Body of pancreas (tissue), 4 donors: ENCODE measurements around the gene ECD. TPM values are rescaled to one million over a fixed set of nuclear protein-coding genes. Genes with fewer than 3 reads are reported as not detected.

Source experiments
- ATAC-seq: fragments of 150-250 bp; one replicate; pipeline ENCODE4 v1.9.1; 2016
- DNase-seq, 4 donors: peaks; one replicate each; pipeline ENCODE4 v3.0.0-alpha.2; 2019
- H3K27ac ChIP-seq, 4 donors: fragments of 200-600 bp; sonication (generic); 1 replicate in 3 of 4; 2 replicates in 1 of 4; pipeline versions ENCODE4 v1.5.1 to v1.6.1; 2016 to 2019; ENCODE audit warnings: mild to moderate bottlenecking in 1 of 4, mixed read lengths in 1 of 4, moderate library complexity in 1 of 4
- H3K27me3 ChIP-seq, 2 donors: fragments of 200-600 bp; sonication (generic); one replicate each; pipeline ENCODE4 v1.6.0; 2016; ENCODE audit warnings: mild to moderate bottlenecking in 1 of 2
- H3K36me3 ChIP-seq, 2 donors: fragments of 200-600 bp; sonication (generic); replicated peaks in 1 of 2; 2 replicates each; pipeline ENCODE4 v1.5.1; 2016; ENCODE audit warnings: low read depth in 2 of 2; ENCODE audit not compliant: insufficient read depth in 1 of 2
- H3K4me1 ChIP-seq: fragments of 200-600 bp; sonication (generic); one replicate; pipeline ENCODE4 v1.6.0; 2016
- H3K4me3 ChIP-seq, 2 donors: fragments of 200-600 bp; sonication (generic); 1 replicate in 1 of 2; 2 replicates in 1 of 2; pipeline ENCODE4 v1.5.1; 2016 to 2019
- H3K9me3 ChIP-seq, 3 donors: fragments of 200-600 bp; sonication (generic); 1 replicate in 2 of 3; 2 replicates in 1 of 3; pipeline ENCODE4 v1.5.1; 2016
- POLR2A ChIP-seq, 3 donors: fragments of 450-650 bp; IDR thresholded peaks; one replicate each; pipeline ENCODE4 v1.6.1; 2016; ENCODE audit warnings: antibody characterized with exemption in 3 of 3, mild to moderate bottlenecking in 2 of 3
- WGBS, 2 donors: methylation state at CpG; one replicate each; pipeline ENCODE4 v1.1.5; 2017; 5-methylcytosine and 5-hydroxymethylcytosine counted together
- intact Hi-C: fragments of 100-400 bp; cut with DNase I; formaldehyde crosslinking; loops from one replicate; pipeline ENCODE4 v1.15.1; 2023
- total RNA-seq, 2 donors: library from RNA; depleted of rRNA; stranded (reverse); fragments of >200 nt; gene quantifications; one replicate each; pipeline ENCODE4 v1.1.0, GENCODE V29; 2016
- TF ChIP-seq, protein P1 (sequence below), 7 experiments: fragments of 450-650 bp in 4 of 7; fragments of 200-600 bp in 3 of 7; sonication (generic) in 3 of 7; IDR thresholded peaks; one replicate each; pipeline ENCODE4 v1.5.1; 2016 to 2019; ENCODE audit warnings: antibody characterized with exemption in 7 of 7

The ECD gene
- total RNA-seq, 2 donors from 2014 or later = 14.8 to 19.8 TPM

DNA sequence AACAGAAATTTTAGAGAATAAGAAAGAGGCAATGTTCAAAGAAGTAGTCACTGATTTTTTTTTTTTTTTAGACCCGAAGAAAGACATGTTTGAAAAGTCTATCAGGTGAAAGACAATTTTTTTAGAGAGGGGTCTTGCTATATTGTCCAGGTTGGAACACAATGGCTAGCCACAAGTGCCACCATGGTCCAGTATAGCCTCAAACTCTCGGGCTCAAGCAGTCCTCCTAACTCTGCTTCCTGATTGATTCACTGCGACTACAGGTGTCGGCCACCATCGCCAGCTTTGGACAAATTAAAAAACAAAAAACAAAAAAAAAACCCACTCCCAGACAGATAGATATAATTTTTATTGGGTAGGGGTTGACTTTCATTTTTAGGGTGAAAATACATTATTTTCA is 22.4 kb upstream of the ECD start:
- WGBS, 2 donors = 93 to 97% methylated on average over 5 of the region's 5 CpGs
- Histone ChIP-seq H3K36me3 (no peaks in the 10 kb centered on the region), H3K27me3 (no peaks in the 10 kb centered on the region), H3K27ac (no peak overlapping the region), H3K4me3 (no peak overlapping the region), H3K9me3 (no peaks in the 10 kb centered on the region), H3K4me1 (no peaks in the 10 kb centered on the region)
- intact Hi-C loops = no loop called here
- ATAC-seq (no peak), DNase-seq (no peak)
- no peak for TF ChIP-seq POLR2A (IDR thresholded peaks at IDR 0.05)
- TF ChIP-seq, protein P1, sequence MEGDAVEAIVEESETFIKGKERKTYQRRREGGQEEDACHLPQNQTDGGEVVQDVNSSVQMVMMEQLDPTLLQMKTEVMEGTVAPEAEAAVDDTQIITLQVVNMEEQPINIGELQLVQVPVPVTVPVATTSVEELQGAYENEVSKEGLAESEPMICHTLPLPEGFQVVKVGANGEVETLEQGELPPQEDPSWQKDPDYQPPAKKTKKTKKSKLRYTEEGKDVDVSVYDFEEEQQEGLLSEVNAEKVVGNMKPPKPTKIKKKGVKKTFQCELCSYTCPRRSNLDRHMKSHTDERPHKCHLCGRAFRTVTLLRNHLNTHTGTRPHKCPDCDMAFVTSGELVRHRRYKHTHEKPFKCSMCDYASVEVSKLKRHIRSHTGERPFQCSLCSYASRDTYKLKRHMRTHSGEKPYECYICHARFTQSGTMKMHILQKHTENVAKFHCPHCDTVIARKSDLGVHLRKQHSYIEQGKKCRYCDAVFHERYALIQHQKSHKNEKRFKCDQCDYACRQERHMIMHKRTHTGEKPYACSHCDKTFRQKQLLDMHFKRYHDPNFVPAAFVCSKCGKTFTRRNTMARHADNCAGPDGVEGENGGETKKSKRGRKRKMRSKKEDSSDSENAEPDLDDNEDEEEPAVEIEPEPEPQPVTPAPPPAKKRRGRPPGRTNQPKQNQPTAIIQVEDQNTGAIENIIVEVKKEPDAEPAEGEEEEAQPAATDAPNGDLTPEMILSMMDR (IDR thresholded peaks at IDR 0.05) = no peak

- Histone ChIP-seq H3K27ac (no peak overlapping the region), H3K9me3 (no peaks in the 10 kb centered on the region), H3K4me3 (no peak overlapping the region), H3K27me3 (no peaks in the 10 kb centered on the region), H3K4me1 (no peaks in the 10 kb centered on the region), H3K36me3 (no peaks in the 10 kb centered on the region)
- no peak for ATAC-seq
- 66 to 94% methylated on average over 1 of the region's 1 CpG for WGBS, 2 donors
- intact Hi-C loops = no loop called here
- DNase-seq = no peak
- no peak for TF ChIP-seq POLR2A (IDR thresholded peaks at IDR 0.05)
- TF ChIP-seq, protein P1 (IDR thresholded peaks at IDR 0.05) = no peak
Observed at GRCh38 chr10:73186266-73186665, 18.5 kb upstream of the ECD start.

DNA sequence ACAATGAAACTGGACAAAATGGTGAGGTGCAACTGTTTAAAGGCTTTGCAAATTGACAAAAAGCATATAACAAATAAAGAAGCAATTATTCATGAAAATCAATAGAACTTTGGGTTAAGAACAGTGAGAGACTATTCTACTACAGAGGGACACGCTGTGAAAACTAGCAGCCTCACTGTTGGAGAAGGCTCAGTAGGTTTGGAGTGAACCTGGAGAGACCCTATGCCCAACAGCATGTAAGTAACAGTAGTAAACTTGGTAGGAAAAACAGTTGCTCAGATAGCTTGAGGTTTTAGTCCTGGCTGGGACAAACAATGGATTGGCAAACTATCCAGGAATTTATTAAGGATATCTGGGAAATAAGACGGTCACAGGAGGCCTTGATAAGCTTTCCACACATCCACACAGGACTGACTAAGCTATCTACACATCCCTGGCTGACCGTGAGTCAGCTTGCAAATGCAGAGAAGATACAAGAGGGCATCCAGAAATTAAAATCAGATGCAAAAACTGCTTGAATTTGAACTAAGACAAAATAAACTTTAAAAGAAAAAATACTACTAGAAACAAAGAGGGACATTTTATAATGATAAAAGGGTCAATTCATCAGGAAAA is 16.0 kb upstream of the ECD start:
- no peaks in the 10 kb centered on the region for H3K36me3 ChIP-seq
- no peak overlapping the region for H3K4me3 ChIP-seq
- H3K9me3 ChIP-seq = no peaks in the 10 kb centered on the region
- no peak for ATAC-seq
- H3K27ac ChIP-seq = no peak overlapping the region
- 81 to 82% methylated on average over 3 of the region's 3 CpGs for WGBS, 2 donors
- intact Hi-C loops = no loop called here
- TF ChIP-seq, protein P1 (IDR thresholded peaks at IDR 0.05) = no peak
- no peak for TF ChIP-seq POLR2A (IDR thresholded peaks at IDR 0.05)
- no peaks in the 10 kb centered on the region for H3K4me1 ChIP-seq
- DNase-seq = no peak
- no peaks in the 10 kb centered on the region for H3K27me3 ChIP-seq

GRCh38 chr10:73182568-73182967 is 14.8 kb upstream of the ECD start:
- DNase-seq (no peak), ATAC-seq (no peak)
- no peak for TF ChIP-seq POLR2A (IDR thresholded peaks at IDR 0.05)
- TF ChIP-seq, protein P1 (IDR thresholded peaks at IDR 0.05) = no peak
- no peak overlapping the region for H3K27ac ChIP-seq
- no peak overlapping the region for H3K4me3 ChIP-seq
- no peaks in the 10 kb centered on the region for H3K36me3 ChIP-seq
- no peaks in the 10 kb centered on the region for H3K4me1 ChIP-seq
- no peaks in the 10 kb centered on the region for H3K9me3 ChIP-seq
- intact Hi-C loops = no loop called here
- WGBS, 2 donors = 91 to 92% methylated on average over 2 of the region's 2 CpGs
- no peaks in the 10 kb centered on the region for H3K27me3 ChIP-seq
